SK-N-MC (cell line): ENCODE data around the gene BIRC6.

ENCODE experiments used
- EZH2 ChIP-seq: fragments of 200-600 bp; sonication (generic); IDR thresholded peaks from one replicate; pipeline ENCODE4 v1.6.1; 2017; ENCODE audit warnings: antibody characterized with exemption
- POLR2AphosphoS5 ChIP-seq: IDR thresholded peaks from 2 replicates; pipeline ENCODE4 v1.6.1; 2012; ENCODE audit warnings: mild to moderate bottlenecking, low read depth, low read length, borderline replicate concordance

GRCh38 chr2:32425719-32426141, 68.9 kb downstream of the BIRC6 start:
- TF ChIP-seq POLR2AphosphoS5 (no peak), EZH2 (no peak)
